ENCODE measurements around the gene VPS9D1. TPM values are rescaled to one million over a fixed set of nuclear protein-coding genes. Genes with fewer than 3 reads are reported as not detected.

Gene VPS9D1
- total and polyA plus RNA-seq, 2 of the 4 experiments (the other 2 are of a cell fraction) = 1.8 to 20.3 TPM

DNA sequence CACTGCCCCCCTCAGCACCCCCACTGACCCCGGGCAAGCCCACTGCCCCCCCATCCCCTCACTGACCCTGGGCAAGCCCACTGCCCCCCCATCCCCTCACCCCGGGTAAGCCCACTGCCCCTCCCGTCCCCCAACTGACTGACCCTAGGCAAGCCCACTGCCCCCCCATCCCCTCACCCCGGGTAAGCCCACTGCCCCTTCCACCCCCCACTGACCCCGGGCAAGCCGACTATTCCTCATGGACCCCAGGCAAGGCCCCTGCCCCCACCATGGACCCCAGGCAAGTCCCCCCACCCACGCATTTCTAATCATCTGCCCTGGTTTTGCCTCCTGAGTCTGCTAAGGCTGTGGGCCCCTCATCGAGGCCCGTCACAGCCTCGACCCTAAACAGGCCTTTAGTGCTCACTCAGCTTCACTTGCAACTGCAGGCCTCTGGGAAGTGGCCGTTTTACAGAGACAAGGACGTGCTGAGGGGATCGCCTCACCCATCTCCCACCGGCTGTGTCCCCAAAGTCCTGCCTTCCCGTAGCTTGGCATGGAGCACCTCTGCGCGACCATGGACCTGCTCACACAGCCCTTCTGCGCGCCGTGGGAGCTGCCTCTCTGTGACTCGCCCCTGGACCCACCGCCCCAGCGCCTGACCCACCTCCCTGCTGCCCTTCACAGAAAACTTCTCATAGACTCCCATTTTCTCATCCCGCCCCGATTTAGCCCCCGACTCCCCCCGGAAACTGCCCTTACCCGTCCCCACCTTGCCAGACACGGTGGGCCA, 3.6 kb downstream of the VPS9D1 start (continued):
- TF ChIP-seq, protein P1, sequence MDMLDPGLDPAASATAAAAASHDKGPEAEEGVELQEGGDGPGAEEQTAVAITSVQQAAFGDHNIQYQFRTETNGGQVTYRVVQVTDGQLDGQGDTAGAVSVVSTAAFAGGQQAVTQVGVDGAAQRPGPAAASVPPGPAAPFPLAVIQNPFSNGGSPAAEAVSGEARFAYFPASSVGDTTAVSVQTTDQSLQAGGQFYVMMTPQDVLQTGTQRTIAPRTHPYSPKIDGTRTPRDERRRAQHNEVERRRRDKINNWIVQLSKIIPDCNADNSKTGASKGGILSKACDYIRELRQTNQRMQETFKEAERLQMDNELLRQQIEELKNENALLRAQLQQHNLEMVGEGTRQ (IDR thresholded peaks at IDR 0.05; ENCODE audit: low read depth, low read length) = no peak
- TF ChIP-seq RAD21 (IDR thresholded peaks at IDR 0.05; ENCODE audit: low read length) (no peak), FOS (IDR thresholded peaks at IDR 0.05; ENCODE audit: low read depth, low read length) (no peak), CHD1 (IDR thresholded peaks at IDR 0.05; ENCODE audit: low read depth, low read length) (no peak), BHLHE40 (IDR thresholded peaks at IDR 0.05; ENCODE audit: low read depth, low read length) (no peak)

- no peak overlapping the region for H4K91ac ChIP-seq (ENCODE audit: insufficient read depth, low read depth, low read length)
- H3K36me3 ChIP-seq (ENCODE audit: control insufficient read depth, insufficient read depth, low read length) = peaks cover 8% of the 10 kb centered on the region; the same call in 1 of the 2 replicates
- no peaks in the 10 kb centered on the region for H3K9me3 ChIP-seq (ENCODE audit: control insufficient read depth, insufficient read depth, low read length)
- no peak overlapping the region for H4K5ac ChIP-seq (ENCODE audit: low read depth, low read length)
- H4K8ac ChIP-seq (ENCODE audit: low read depth in 2 of 2, low read length in 2 of 2) = no peak overlapping the region
- H2AK9ac ChIP-seq (replicated peaks; ENCODE audit: low read depth, low read length, poor library complexity) = no peak overlapping the region
- no peak overlapping the region for H2AK5ac ChIP-seq (ENCODE audit: low read depth, low read length)
- peak overlapping the region; percentile 32 for H2AFZ ChIP-seq (replicated peaks; ENCODE audit: low read length, poor library complexity)
- H3K4me3 ChIP-seq (ENCODE audit: insufficient read depth, low read depth, low read length) = no peak overlapping the region
- no peak for DNase-seq
- H3K18ac ChIP-seq (ENCODE audit: low read depth, low read length) = no peak overlapping the region
- in situ Hi-C loops (cut with MboI; ENCODE audit: low sequenced_read_pairs) = no loop called here
- peaks cover 13 to 32% of the 10 kb centered on the region in 2 experiments for H3K79me1 ChIP-seq (ENCODE audit: low read depth in 1 of 2, low read length in 2 of 2)
- no peak overlapping the region for H2BK15ac ChIP-seq (ENCODE audit: low read depth, low read length)
- no peak overlapping the region for H3K4me2 ChIP-seq (ENCODE audit: low read depth, low read length)
- H3K9ac ChIP-seq (ENCODE audit: low read depth, low read length) = no peak overlapping the region
- no peak for ATAC-seq (ENCODE audit: low read depth)
- no TSS peak for BruUV-seq (replicated peaks)
- no peak overlapping the region for H2BK20ac ChIP-seq (ENCODE audit: low read depth, low read length)
- H4K20me1 ChIP-seq (ENCODE audit: insufficient read depth, low read length) = peaks cover 4% of the 10 kb centered on the region
- no peak overlapping the region for H3K27ac ChIP-seq (ENCODE audit: insufficient read depth, low read length)
- H3K23ac ChIP-seq (ENCODE audit: low read depth, low read length) = no peak overlapping the region
- no peaks in the 10 kb centered on the region for H3K27me3 ChIP-seq (ENCODE audit: control insufficient read depth, insufficient read depth, low read length)
- WGBS, 2 experiments (ENCODE audit: extremely low coverage in 2 of 2, insufficient read length in 1 of 2) = 82% methylated on average over 2 of the region's 15 CpGs; no CpG with 5 or more reads in 1 of the 2 experiments
- dilution Hi-C loops (cut with HindIII; ENCODE audit: low sequenced_read_pairs, unreplicated experiment) = no loop called here
- no peak overlapping the region for H3K4ac ChIP-seq (ENCODE audit: low read depth, low read length)
- POLR2A ChIA-PET (ENCODE audit: unreplicated experiment) = no interaction called here
- no peak overlapping the region for H3K56ac ChIP-seq (ENCODE audit: extremely low read depth, insufficient read depth, low read length)
- peaks cover 10% of the 10 kb centered on the region for H3K4me1 ChIP-seq (ENCODE audit: control insufficient read depth, insufficient read depth, low read length)
- no peak overlapping the region for H2BK5ac ChIP-seq (ENCODE audit: low read depth, low read length, poor library complexity, severe bottlenecking)
- H3K9me1 ChIP-seq (ENCODE audit: insufficient read depth, low read length) = no peaks in the 10 kb centered on the region
- no peak overlapping the region for H3K14ac ChIP-seq (replicated peaks; ENCODE audit: low read depth, low read length)
- CTCF ChIA-PET = interaction anchor here (1.4 kb wide), 1 partner anchor 11 kb away, joined by 6 read pairs; no protein-coding TSS in a partner anchor
- intact Hi-C loops (cut with micrococcal nuclease) = no loop called here
- no peak overlapping the region for H2BK120ac ChIP-seq (ENCODE audit: low read depth, low read length)
- TF ChIP-seq MXI1 (IDR thresholded peaks at IDR 0.05; ENCODE audit: borderline replicate concordance, low read depth, low read length) (no peak), SMC3 (IDR thresholded peaks at IDR 0.05; ENCODE audit: low read depth, low read length) (no peak), FOS (IDR thresholded peaks at IDR 0.05; ENCODE audit: low read depth, low read length) (no peak), RAD21 (IDR thresholded peaks at IDR 0.05; ENCODE audit: low read length) (no peak), RFX5 (IDR thresholded peaks at IDR 0.05; ENCODE audit: low read depth, low read length) (no peak), CEBPB (IDR thresholded peaks at IDR 0.05; ENCODE audit: low read depth, low read length) (no peak), MAFK (IDR thresholded peaks at IDR 0.05; ENCODE audit: low read depth, low read length) (no peak), RCOR1 (IDR thresholded peaks at IDR 0.05; ENCODE audit: insufficient replicate concordance, low read length) (no peak), NFE2L2 (IDR thresholded peaks at IDR 0.05; ENCODE audit: low read depth, low read length) (no peak)
- TF ChIP-seq, protein P1 (IDR thresholded peaks at IDR 0.05; ENCODE audit: low read depth, low read length) = no peak
- TF ChIP-seq, protein P2, sequence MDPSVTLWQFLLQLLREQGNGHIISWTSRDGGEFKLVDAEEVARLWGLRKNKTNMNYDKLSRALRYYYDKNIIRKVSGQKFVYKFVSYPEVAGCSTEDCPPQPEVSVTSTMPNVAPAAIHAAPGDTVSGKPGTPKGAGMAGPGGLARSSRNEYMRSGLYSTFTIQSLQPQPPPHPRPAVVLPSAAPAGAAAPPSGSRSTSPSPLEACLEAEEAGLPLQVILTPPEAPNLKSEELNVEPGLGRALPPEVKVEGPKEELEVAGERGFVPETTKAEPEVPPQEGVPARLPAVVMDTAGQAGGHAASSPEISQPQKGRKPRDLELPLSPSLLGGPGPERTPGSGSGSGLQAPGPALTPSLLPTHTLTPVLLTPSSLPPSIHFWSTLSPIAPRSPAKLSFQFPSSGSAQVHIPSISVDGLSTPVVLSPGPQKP (IDR thresholded peaks at IDR 0.05; ENCODE audit: borderline replicate concordance, low read depth, low read length) = no peak
Observed at GRCh38 chr16:89716493-89716892, 4.2 kb downstream of the VPS9D1 start.

Measured in IMR-90 (cell line).